HG02571 (cell line): Measurements from ENCODE around the gene REXO1.

Experiments used
- ATAC-seq: cut with Tn5 transposase; IDR thresholded peaks from one replicate; pipeline ENCODE4 v1.9.1; 2021; ENCODE audit warnings: mild to moderate bottlenecking, moderate library complexity; ENCODE audit not compliant: unreplicated experiment

The REXO1 gene

DNA sequence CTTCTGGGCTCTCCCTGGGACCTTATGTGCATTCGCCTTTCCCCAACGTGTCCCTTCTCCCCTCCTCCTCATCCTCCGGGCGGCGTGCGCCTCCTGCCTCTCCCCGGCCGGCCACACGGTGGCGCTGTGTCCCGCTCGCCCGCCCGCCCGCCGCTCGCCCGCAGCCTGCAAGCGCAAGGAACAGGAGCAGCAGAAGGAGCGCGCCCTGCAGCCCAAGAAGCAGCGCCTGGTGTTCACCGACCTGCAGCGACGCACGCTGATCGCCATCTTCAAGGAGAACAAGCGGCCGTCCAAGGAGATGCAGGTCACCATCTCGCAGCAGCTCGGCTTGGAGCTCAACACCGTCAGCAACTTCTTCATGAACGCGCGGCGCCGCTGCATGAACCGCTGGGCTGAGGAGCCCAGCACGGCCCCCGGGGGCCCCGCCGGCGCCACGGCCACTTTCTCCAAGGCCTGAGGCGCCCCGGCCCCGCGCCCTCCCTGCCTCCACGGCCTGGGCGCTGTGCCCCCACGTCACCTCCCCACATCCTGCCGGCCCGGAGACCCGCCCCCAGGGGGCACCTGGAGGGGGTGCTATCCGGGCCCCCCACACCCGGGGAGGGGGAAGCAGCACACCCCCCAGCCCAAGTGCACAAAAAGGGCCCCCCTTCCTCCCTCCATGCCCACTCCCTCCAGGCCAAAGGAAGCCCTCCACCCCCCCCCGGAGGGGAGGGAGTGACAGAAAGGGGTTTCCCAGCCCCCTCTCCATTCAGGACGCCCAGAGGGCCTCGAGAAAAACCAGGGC lies 73.1 kb downstream of the REXO1 start:
- no peak for ATAC-seq

DNA sequence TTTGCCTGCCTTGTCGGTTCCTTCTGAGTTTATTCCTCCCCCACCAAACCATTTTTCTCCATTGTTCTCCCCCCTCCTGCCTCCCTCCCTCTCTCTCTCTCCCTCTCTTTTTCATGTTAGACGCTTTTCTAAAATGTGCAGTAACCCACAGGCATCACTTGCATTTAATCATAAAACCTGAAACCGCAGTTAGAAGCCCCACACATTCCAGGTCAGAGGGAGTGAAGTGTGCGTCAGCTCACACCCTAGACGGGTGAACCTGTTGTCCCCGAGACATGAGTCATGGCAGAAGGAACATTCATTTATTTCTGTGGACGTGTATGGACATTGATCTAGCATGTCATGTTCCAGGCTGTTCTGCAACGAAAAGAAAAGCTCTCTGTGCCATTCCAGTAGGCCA lies 75.1 kb downstream of the REXO1 start:
- ATAC-seq: no peak

DNA sequence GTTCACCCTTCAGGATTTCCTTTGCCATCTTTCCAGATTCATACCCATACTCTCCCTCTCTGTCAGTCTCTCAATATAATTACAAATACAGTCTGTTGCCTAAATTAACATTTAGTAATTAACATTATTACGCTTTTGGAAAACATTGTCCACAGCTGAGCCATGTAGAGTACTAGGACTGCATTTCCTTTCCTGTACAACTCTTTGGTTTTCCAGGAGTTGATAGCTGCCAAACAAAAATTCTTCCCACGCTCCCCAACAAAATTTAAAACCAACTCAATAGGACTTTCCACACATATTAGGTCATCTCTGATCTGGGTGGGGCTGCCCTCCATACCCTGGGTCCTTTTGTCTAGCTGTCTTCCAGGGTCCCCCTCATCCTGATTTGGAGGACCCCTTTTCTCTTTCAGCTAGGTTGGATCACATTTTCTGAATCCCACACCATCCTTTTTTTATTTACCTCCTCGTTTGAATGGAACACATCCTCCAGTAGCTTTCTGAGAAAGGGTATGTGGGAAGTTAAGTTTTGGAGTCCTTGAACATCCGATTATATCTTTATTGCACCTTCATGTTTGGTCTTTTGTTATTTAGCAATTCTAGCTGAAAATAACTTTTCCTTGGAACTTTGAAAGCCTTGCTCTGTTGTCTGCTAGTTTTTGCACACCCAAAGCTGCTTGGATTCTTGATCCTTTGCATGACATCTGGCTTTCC lies 77.3 kb downstream of the REXO1 start:
- no peak for ATAC-seq

DNA sequence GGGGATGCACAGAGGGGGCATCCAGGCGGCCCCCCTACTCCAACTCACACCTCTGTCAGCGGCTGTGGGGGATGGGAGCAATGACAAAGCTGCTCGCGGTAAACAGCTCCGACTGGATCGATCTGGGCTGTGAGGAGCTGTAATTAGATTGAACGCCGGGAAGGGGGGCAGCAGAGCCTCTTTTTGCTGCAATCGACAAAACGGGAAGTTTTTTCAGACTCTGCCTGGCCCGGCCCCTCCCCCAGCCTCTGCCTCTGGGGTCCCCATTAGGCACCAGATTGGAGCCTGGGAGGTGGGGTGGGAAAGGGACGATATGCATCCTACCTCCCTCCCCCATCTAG lies 78.7 kb downstream of the REXO1 start:
- ATAC-seq: no peak

DNA sequence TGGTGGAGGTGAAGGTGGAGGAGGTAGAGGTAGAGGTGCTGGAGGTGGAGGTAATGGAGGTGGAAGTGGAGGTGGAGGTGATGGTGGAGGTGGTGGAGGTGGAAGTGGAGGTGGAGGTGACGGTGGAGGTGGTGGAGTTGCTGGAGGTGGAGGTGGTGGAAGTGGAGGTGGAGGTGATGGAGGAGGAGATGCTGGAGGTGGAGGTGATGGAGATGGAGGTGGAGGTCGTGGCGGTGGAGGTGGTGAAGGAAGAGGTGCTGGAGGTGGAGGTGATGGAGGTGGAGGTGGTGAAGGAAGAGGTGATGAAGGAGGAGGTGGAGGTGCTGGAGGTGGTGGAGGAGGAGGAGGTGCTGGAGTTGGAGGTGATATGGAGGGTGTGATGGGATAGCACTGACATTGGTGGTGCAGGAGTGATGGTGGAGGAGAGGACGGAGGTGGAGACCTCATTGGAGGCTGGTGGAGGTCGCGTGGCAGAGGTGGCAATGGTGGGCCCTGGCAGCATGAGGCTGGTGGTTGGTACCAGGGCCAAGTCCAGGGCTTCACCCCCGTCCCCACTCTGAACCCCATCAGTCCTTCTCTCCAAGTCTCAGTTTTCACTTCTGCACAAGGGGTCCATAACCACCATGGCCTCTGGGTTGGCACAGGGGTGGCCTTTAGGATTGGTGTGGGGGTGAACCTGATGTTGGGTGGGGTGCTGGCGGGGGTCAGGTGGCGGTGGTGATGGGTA lies 79.2 kb downstream of the REXO1 start:
- ATAC-seq: no peak

DNA sequence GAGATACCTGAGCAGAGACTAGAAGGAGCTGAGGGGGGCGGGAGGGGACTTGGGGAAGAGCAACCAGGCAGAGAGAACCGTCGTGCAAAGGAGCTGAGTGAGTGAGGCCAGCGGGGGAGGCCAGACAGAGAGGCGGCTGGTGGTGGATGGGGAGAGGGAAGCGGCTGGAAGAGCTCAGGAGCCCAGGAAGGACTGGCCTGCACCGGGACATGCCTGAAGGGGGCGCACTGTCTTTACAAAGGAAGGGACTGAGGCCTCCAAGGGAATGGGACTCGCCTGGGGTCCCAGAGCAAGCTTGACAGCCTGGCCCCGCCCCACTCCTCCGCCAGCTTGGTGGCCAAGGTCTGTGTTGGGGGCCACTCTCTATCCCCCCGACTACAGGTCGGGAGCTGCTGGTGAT lies 80.0 kb downstream of the REXO1 start:
- ATAC-seq: no peak

DNA sequence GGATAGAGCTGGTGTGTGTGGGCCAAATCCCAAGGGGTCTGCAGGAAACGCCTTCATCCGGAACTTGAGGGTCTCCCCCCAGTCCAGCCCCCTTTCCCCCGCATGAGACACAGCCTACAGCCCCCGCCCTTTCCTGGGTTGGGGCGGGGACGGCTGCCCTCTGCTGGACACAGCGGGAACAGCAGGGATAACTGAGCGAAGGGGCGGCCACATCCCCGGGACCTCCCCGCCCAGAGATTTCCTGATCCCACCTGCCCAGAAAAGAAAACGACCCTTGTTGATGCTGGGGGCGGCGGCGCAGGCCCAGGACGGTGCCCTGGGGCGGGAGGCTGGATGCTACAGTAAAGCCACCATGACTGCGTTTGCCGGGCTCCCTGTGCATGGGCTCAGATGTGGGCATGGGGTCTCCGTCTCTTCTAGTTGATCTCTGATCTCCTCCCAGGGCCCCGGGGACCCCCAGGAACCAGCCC lies 80.8 kb downstream of the REXO1 start:
- no peak for ATAC-seq

DNA sequence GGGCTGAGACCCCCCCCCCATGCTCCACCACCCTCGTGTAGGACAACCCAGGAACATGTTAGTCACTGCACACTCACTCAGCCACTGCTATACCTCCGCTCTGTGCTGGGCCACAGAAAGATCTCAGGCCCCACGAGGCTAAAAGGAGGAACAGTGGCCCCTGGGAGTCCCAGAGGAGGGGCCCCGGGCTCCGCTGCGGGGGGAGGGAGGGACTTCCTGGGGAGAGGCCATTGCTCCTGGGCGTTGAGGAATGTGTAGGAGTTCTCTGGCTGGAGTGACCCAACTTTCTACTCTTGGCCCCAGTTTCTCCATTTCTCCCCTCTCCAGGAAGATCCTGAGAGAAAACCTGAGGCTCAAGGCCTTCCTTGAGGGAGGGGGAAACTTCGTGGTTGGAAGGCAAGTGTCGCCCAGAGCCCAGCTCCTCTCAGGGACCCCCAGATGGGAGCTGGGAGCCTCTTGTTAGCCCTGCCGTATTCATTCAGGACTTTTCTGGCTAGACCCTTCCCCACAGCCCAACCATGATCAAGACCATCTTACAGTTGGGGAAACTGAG lies 81.4 kb downstream of the REXO1 start:
- no peak for ATAC-seq

DNA sequence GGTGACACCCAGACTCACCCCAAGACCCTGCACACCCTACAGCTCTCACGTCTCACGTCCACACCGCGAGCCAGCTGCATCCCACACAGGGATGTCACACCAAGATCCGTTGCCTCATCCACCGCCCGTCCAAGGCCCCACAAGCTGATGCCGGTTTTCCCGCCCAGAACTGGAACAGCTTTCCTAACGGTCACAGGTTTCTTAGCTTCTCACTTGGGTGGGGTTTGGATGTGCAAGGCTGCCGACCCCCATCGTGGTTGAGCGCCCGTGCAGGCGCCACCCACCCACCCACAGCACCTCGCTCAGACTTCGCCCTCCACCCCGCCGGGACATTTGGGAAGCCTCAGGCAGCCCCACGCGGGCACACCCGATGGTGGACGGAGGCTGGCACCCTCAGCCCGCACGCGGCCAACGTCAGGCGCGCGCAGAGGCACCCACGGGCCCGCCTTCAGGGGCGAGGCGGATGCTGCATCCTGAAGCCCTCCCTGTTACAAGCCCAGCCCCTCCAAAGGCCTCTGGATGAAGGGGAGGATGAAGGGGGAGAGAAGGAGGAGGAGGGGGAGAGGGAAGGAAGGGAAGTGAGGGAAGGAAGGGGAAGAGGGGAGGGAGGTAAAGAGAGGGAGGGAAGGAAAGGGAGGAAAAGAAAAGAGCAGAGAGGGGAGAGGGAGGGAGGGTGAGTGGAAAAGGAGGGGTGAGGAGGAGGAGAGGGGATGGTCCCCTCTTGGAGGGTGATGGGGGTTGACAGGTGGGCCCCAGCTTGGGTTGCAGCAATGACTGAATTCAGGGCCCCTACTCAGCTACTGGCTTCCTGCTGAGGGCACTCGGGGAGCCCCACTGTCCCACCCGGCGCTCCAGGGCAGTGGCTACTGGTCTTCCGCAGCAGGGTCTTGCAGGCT lies 82.1 kb downstream of the REXO1 start:
- ATAC-seq: no peak
